GM18502 (cell line): ENCODE data around the gene COMMD2.

ENCODE experiments used
- ATAC-seq: cut with Tn5 transposase; IDR thresholded peaks from one replicate; pipeline ENCODE4 v1.9.1; 2021; ENCODE audit warnings: mild to moderate bottlenecking; ENCODE audit not compliant: unreplicated experiment, poor library complexity

COMMD2 gene

GRCh38 chr3:149706905-149707304 is 45.4 kb downstream of the COMMD2 start:
- no peak for ATAC-seq

DNA sequence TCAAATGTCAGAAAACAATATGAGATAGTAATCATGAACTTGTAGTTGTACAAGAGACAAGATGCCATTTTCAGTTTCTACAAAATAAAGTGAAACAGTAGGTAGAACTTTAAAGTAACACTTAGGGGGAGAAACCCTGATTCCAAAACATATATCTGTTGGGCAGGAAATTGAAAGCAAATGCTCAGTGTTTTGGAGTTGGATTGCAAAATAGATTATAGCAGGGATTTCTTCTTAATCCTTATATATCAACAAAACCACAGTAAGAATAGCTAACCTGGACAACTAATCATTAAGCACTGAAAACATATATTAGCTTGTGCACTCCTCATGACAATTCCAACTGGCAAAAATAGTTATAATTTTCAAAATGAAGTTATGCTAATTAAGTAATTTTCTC is 46.9 kb downstream of the COMMD2 start:
- no peak for ATAC-seq

- ATAC-seq = no peak
These were observed 48.8 kb downstream of the COMMD2 start for GRCh38 chr3:149703466-149703865.

DNA sequence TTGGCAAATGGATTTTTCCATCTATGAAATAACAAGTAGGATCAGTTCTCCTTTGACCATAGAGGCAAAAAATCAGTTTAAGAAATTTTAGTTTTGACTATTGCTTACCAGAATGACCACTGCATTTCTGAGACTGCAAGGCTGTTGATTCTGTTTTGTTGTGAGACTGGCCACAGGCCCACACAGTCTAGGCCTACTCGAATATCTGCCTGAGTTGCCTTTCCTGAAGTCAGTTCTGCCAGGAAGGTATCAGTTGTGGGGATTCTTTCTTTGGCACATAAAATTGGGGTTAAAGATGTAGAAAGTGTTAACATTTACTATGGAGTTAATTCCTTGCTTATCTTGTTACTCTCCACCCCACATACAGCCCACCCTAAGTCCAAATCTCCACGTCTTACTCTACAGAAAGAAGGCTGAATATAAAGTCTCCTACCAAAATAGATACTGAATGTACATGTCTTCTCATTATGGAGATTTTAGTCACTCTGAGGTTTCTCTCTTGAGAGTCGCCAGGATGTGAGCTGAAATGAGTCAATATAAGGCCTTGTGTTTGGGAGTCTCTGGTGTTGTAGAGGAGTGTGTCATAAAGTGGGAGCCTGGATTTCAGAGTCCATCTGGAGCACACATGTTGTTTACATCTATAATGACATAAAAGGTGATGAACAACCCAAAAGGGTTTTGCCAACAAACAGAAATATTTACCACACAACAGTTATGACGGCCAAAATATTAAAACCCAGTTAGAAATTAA is 49.4 kb downstream of the COMMD2 start:
- peak; percentile 38 for ATAC-seq

- no peak for ATAC-seq
These were observed 50.3 kb downstream of the COMMD2 start for GRCh38 chr3:149701977-149702350.

DNA sequence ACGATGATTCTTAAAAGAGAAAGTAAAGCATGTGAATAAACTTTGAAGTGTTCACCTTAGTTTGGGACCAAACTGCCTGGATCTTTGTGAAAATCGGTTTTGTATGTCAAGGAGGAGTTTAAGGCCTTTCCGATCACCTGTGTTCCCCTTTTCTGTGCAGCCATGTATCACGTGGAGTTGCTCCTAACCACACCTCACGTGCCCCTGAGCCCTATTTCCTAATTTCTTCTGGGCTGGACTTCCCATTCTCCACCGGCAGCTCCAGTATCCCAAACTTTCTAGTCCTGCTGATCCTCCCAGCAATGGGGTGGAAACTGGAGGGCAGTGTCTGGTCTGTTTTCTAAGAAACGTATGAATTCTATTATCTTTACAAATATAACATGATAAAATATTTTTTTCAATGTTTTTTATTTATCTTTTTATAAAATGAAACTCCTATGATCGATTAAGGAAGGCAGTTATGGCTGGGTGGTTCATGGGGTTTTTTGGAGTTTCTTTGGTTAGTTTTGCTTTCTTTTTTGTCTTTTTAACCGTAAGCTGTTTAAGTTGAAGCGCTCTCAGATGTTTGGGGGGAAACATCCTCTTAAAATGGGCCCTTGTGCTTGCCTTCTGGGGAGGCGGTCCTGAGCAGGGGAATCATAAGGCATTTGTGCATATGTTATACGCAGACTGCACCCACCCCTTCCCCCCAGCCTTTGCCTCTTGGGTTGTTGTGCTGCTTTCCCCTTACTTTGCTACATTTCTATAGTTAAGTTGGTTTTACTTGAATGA is 50.9 kb downstream of the COMMD2 start:
- no peak for ATAC-seq
